ENCODE results near the gene CAMK1D. TPM values are rescaled to one million over a fixed set of nuclear protein-coding genes. Genes with fewer than 3 reads are reported as not detected.

Gene CAMK1D
- total and polyA plus RNA-seq, 2 donors (not counting 3 experiments of a cell fraction or from before 2014, with no cell fraction given): 0.37 to 4.2 TPM

- intact Hi-C loops (cut with micrococcal nuclease): loop anchor here (5.0 kb wide), 1 partner anchor 413 kb away; no protein-coding TSS in a partner anchor
- no peak for FAIRE-seq
These were observed 310.4 kb downstream of the CAMK1D start for GRCh38 chr10:12659706-12660105.

DNA sequence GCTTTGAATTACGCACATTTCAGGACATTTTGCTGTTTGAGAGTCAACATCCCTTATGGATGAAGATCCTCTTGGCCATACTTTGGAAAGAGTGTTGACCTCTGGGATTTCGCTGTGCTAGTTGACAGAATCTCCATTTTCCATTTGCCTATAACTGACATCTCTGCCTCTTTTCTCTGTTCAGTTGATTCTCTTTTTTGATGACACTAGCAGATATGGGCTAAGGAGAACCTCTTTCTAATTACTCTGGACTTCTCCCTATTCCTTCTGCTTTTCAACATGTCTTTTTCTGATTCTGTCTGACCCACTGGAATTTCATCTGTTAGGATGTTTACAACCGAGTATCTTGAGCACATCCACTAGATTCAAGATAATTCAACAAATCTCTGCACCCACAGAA is 311.5 kb downstream of the CAMK1D start:
- TF ChIP-seq, protein P1, sequence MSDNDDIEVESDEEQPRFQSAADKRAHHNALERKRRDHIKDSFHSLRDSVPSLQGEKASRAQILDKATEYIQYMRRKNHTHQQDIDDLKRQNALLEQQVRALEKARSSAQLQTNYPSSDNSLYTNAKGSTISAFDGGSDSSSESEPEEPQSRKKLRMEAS (IDR thresholded peaks at IDR 0.05; ENCODE audit: insufficient read depth, insufficient read length): no peak
- no peak for TF ChIP-seq FOS (IDR thresholded peaks at IDR 0.05; ENCODE audit: borderline replicate concordance, insufficient read depth, low read length)
- Histone ChIP-seq H3K4me2 (ENCODE audit: insufficient read depth, low read length) (no peak overlapping the region), H3K4me1 (ENCODE audit: control insufficient read depth, extremely low read depth, insufficient read depth, low read length) (no peaks in the 10 kb centered on the region), H2AFZ (ENCODE audit: low read depth, low read length) (no peak overlapping the region), H3K4me3 (replicated peaks in 1 of 3; ENCODE audit: insufficient read depth in 1 of 3, low read depth in 1 of 3, low read length in 3 of 3) (no peak overlapping the region), H3K27me3 (ENCODE audit: control insufficient read depth in 2 of 2, insufficient read depth in 2 of 2, low read length in 2 of 2) (peaks cover 0 to 2% of the 10 kb centered on the region in 2 experiments), H3K79me2 (ENCODE audit: control insufficient read depth, insufficient read depth, low read length) (no peaks in the 10 kb centered on the region), H3K27ac (ENCODE audit: insufficient read depth, low read depth, low read length) (no peak overlapping the region), H3K9ac (replicated peaks; ENCODE audit: extremely low read depth, insufficient read depth, low read length) (no peak overlapping the region), H3K36me3 (ENCODE audit: control insufficient read depth in 2 of 2, extremely low read depth in 1 of 2, insufficient read depth in 2 of 2, low read length in 2 of 2) (no peaks in the 10 kb centered on the region), H4K20me1 (replicated peaks; ENCODE audit: control insufficient read depth, extremely low read depth, insufficient read depth, low read length) (no peaks in the 10 kb centered on the region), H3K9me3 (replicated peaks; ENCODE audit: control insufficient read depth, insufficient read depth, low read length) (no peaks in the 10 kb centered on the region), H3K9me1 (replicated peaks; ENCODE audit: control insufficient read depth, extremely low read depth, insufficient read depth, low read length) (no peaks in the 10 kb centered on the region)
- BruUV-seq (replicated peaks): no TSS peak
- DNase-seq (ENCODE audit: low read depth, low spot score) (no peak), FAIRE-seq (no peak)
- dilution Hi-C loops (cut with MboI; ENCODE audit: extremely low pct_ligation_motif_present, low sequenced_read_pairs): no loop called here
- intact Hi-C loops (cut with micrococcal nuclease): no loop called here
- ChIA-PET CTCF (interaction anchor here (0.7 to 1.5 kb wide), 3 partner anchors 17 to 399 kb away, joined by 3 to 4 read pairs (median 3); no protein-coding TSS in a partner anchor), POLR2A (no interaction called here)

More at GRCh38 chr10:12659706-12660105, 310.4 kb downstream of the CAMK1D start:
- H3K9ac ChIP-seq (replicated peaks; ENCODE audit: extremely low read depth, insufficient read depth, low read length): no peak overlapping the region
- POLR2A ChIA-PET: no interaction called here
- no peak for TF ChIP-seq POLR2AphosphoS5 (IDR thresholded peaks at IDR 0.05; ENCODE audit: insufficient read depth, low read depth, low read length)
- no peak for TF ChIP-seq CTCF (IDR thresholded peaks at IDR 0.05; ENCODE audit: extremely low read depth in 1 of 2, insufficient read depth in 1 of 2, low read depth in 1 of 2, low read length in 2 of 2)
- DNase-seq (ENCODE audit: low read depth, low spot score): no peak
- H3K9me3 ChIP-seq (replicated peaks; ENCODE audit: control insufficient read depth, insufficient read depth, low read length): no peaks in the 10 kb centered on the region
- no peaks in the 10 kb centered on the region for H3K36me3 ChIP-seq (ENCODE audit: control insufficient read depth in 2 of 2, extremely low read depth in 1 of 2, insufficient read depth in 2 of 2, low read length in 2 of 2)
- H2AFZ ChIP-seq (ENCODE audit: low read depth, low read length): no peak overlapping the region
- BruUV-seq (replicated peaks): no TSS peak
- peaks cover 0 to 2% of the 10 kb centered on the region in 2 experiments for H3K27me3 ChIP-seq (ENCODE audit: control insufficient read depth in 2 of 2, insufficient read depth in 2 of 2, low read length in 2 of 2)
- no peaks in the 10 kb centered on the region for H3K9me1 ChIP-seq (replicated peaks; ENCODE audit: control insufficient read depth, extremely low read depth, insufficient read depth, low read length)
- no peaks in the 10 kb centered on the region for H3K4me1 ChIP-seq (ENCODE audit: control insufficient read depth, extremely low read depth, insufficient read depth, low read length)
- no peaks in the 10 kb centered on the region for H3K79me2 ChIP-seq (ENCODE audit: control insufficient read depth, insufficient read depth, low read length)
- H3K4me2 ChIP-seq (ENCODE audit: insufficient read depth, low read length): no peak overlapping the region
- dilution Hi-C loops (cut with MboI; ENCODE audit: extremely low pct_ligation_motif_present, low sequenced_read_pairs): no loop called here
- CTCF ChIA-PET: interaction anchor here (6.2 kb wide), 1 partner anchor 395 kb away, joined by 231 read pairs; no protein-coding TSS in a partner anchor
- no peak overlapping the region for H3K4me3 ChIP-seq (replicated peaks in 1 of 3; ENCODE audit: insufficient read depth in 1 of 3, low read depth in 1 of 3, low read length in 3 of 3)
- no peaks in the 10 kb centered on the region for H4K20me1 ChIP-seq (replicated peaks; ENCODE audit: control insufficient read depth, extremely low read depth, insufficient read depth, low read length)
- H3K27ac ChIP-seq (ENCODE audit: insufficient read depth, low read depth, low read length): no peak overlapping the region

Data from endothelial cell of umbilical vein (primary cell).